Measurements from ENCODE around the gene GRB7. TPM values are rescaled to one million over a fixed set of nuclear protein-coding genes. Genes with fewer than 3 reads are reported as not detected.
A peak's percentile ranks its signal among the peaks of the same experiment; 100 is the strongest.
"Not testable (repeated sequence)": the region's sequence is repeated elsewhere in the genome, so short reads cannot be mapped to it uniquely, and the experiment has no call there.

The GRB7 gene
- 10 to 100 TPM in 3 of 4 donors, 1 to 10 TPM in 1; 2.7 to 48.8 (median 33.1) TPM for polyA plus RNA-seq (ENCODE audit: insufficient read length in 4 of 4)

- no peak for DNase-seq (ENCODE audit: low read depth in 4 of 4, low spot score in 3 of 4)
These were observed at the start of gene GRB7 for GRCh38 chr17:39737760-39738567. Gene GRB7, plus strand, starts transcription at chr17:39737938. Its CDS starts 4,364 bp downstream, at chr17:39742302.

GRCh38 chr17:39688475-39688835, 49.3 kb upstream of the GRB7 start:
- no peak for DNase-seq (ENCODE audit: low read depth in 4 of 4, low spot score in 3 of 4)

- no peak for DNase-seq (ENCODE audit: low read depth in 4 of 4, low spot score in 3 of 4)
These were observed 48.8 kb upstream of the GRB7 start for GRCh38 chr17:39688945-39689344.

GRCh38 chr17:39694593-39694992, 43.1 kb upstream of the GRB7 start:
- DNase-seq (ENCODE audit: low read depth in 4 of 4, low spot score in 3 of 4): no peak

- DNase-seq (ENCODE audit: low read depth in 4 of 4, low spot score in 3 of 4): no peak
These were observed 42.7 kb upstream of the GRB7 start for GRCh38 chr17:39695089-39695474.

GRCh38 chr17:39696731-39697130, 41.0 kb upstream of the GRB7 start:
- DNase-seq (ENCODE audit: low read depth in 4 of 4, low spot score in 3 of 4): no peak

- no peak for DNase-seq (ENCODE audit: low read depth in 4 of 4, low spot score in 3 of 4)
These were observed 39.8 kb upstream of the GRB7 start for GRCh38 chr17:39697961-39698360.

- not testable (repeated sequence) for DNase-seq (ENCODE audit: low read depth in 4 of 4, low spot score in 3 of 4)
These were observed 38.5 kb upstream of the GRB7 start for GRCh38 chr17:39699157-39699817.

- DNase-seq (ENCODE audit: low read depth in 4 of 4, low spot score in 3 of 4): peak in 1 of 4 donors; percentile 70
These were observed 38.0 kb upstream of the GRB7 start, which contains the start of gene ERBB2 for GRCh38 chr17:39699818-39700147. Gene ERBB2, plus strand, starts transcription at chr17:39700064. Its CDS starts 175 bp downstream, at chr17:39700239.

- no peak for DNase-seq (ENCODE audit: low read depth in 4 of 4, low spot score in 3 of 4)
These were observed 37.4 kb upstream of the GRB7 start for GRCh38 chr17:39700148-39700987.

- DNase-seq (ENCODE audit: low read depth in 4 of 4, low spot score in 3 of 4): no peak
These were observed 36.5 kb upstream of the GRB7 start for GRCh38 chr17:39701012-39701783.

- DNase-seq (ENCODE audit: low read depth in 4 of 4, low spot score in 3 of 4): no peak
These were observed 35.8 kb upstream of the GRB7 start for GRCh38 chr17:39701784-39702422.

GRCh38 chr17:39702901-39703893, 34.5 kb upstream of the GRB7 start:
- DNase-seq (ENCODE audit: low read depth in 4 of 4, low spot score in 3 of 4): no peak

- DNase-seq (ENCODE audit: low read depth in 4 of 4, low spot score in 3 of 4): no peak
These were observed 33.8 kb upstream of the GRB7 start for GRCh38 chr17:39703913-39704312.

GRCh38 chr17:39704821-39705551, 32.8 kb upstream of the GRB7 start:
- DNase-seq (ENCODE audit: low read depth in 4 of 4, low spot score in 3 of 4): no peak

GRCh38 chr17:39705786-39706348, 31.9 kb upstream of the GRB7 start:
- DNase-seq (ENCODE audit: low read depth in 4 of 4, low spot score in 3 of 4): no peak

- DNase-seq (ENCODE audit: low read depth in 4 of 4, low spot score in 3 of 4): no peak
These were observed 31.4 kb upstream of the GRB7 start for GRCh38 chr17:39706383-39706782.

GRCh38 chr17:39706921-39707337, 30.8 kb upstream of the GRB7 start:
- DNase-seq (ENCODE audit: low read depth in 4 of 4, low spot score in 3 of 4): no peak
